ENCODE data around the gene AATF. TPM values are rescaled to one million over a fixed set of nuclear protein-coding genes. Genes with fewer than 3 reads are reported as not detected.

Gene AATF
- total RNA-seq, 1 donor from 2014 or later = 22.5 TPM

- H3K27ac Mint-ChIP-seq (ENCODE audit: unreplicated experiment) = no peak overlapping the region
- H3K9me3 Mint-ChIP-seq (ENCODE audit: unreplicated experiment) = peaks cover 6% of the 10 kb centered on the region
- no peak for TF ChIP-seq CTCF (IDR thresholded peaks at IDR 0.05; ENCODE audit: partially characterized antibody, unreplicated experiment)
- DNase-seq = no peak
- peaks cover 30% of the 10 kb centered on the region for H3K4me1 Mint-ChIP-seq (ENCODE audit: low read depth, unreplicated experiment)
- no peak overlapping the region for H3K4me3 Mint-ChIP-seq (ENCODE audit: unreplicated experiment)
- H3K36me3 Mint-ChIP-seq (ENCODE audit: unreplicated experiment) = peaks cover 6% of the 10 kb centered on the region
- no peaks in the 10 kb centered on the region for H3K27me3 Mint-ChIP-seq (ENCODE audit: unreplicated experiment)
Measured at GRCh38 chr17:37094391-37094790, 145.6 kb downstream of the AATF start.

GRCh38 chr17:37096071-37096470 is 147.3 kb downstream of the AATF start:
- Mint-ChIP-seq H3K36me3 (ENCODE audit: unreplicated experiment) (peaks cover 6% of the 10 kb centered on the region), H3K9me3 (ENCODE audit: unreplicated experiment) (peaks cover 4% of the 10 kb centered on the region), H3K27ac (ENCODE audit: unreplicated experiment) (no peak overlapping the region), H3K4me1 (ENCODE audit: low read depth, unreplicated experiment) (peaks cover 25% of the 10 kb centered on the region), H3K4me3 (ENCODE audit: unreplicated experiment) (no peak overlapping the region), H3K27me3 (ENCODE audit: unreplicated experiment) (no peaks in the 10 kb centered on the region)
- TF ChIP-seq CTCF (IDR thresholded peaks at IDR 0.05; ENCODE audit: partially characterized antibody, unreplicated experiment) = no peak
- no peak for DNase-seq

GRCh38 chr17:37097154-37097553 is 148.4 kb downstream of the AATF start:
- Mint-ChIP-seq H3K4me3 (ENCODE audit: unreplicated experiment) (no peak overlapping the region), H3K36me3 (ENCODE audit: unreplicated experiment) (peaks cover 6% of the 10 kb centered on the region), H3K4me1 (ENCODE audit: low read depth, unreplicated experiment) (peaks cover 23% of the 10 kb centered on the region), H3K27me3 (ENCODE audit: unreplicated experiment) (no peaks in the 10 kb centered on the region), H3K27ac (ENCODE audit: unreplicated experiment) (no peak overlapping the region), H3K9me3 (ENCODE audit: unreplicated experiment) (peaks cover 4% of the 10 kb centered on the region)
- no peak for DNase-seq
- no peak for TF ChIP-seq CTCF (IDR thresholded peaks at IDR 0.05; ENCODE audit: partially characterized antibody, unreplicated experiment)

GRCh38 chr17:37098152-37098551 is 149.4 kb downstream of the AATF start:
- Mint-ChIP-seq H3K27ac (ENCODE audit: unreplicated experiment) (no peak overlapping the region), H3K4me1 (ENCODE audit: low read depth, unreplicated experiment) (peaks cover 23% of the 10 kb centered on the region), H3K9me3 (ENCODE audit: unreplicated experiment) (peaks cover 4% of the 10 kb centered on the region), H3K36me3 (ENCODE audit: unreplicated experiment) (peaks cover 6% of the 10 kb centered on the region), H3K27me3 (ENCODE audit: unreplicated experiment) (no peaks in the 10 kb centered on the region), H3K4me3 (ENCODE audit: unreplicated experiment) (no peak overlapping the region)
- no peak for DNase-seq
- TF ChIP-seq CTCF (IDR thresholded peaks at IDR 0.05; ENCODE audit: partially characterized antibody, unreplicated experiment) = no peak

GRCh38 chr17:37098910-37099664 is 150.3 kb downstream of the AATF start:
- Mint-ChIP-seq H3K36me3 (ENCODE audit: unreplicated experiment) (peaks cover 6% of the 10 kb centered on the region), H3K9me3 (ENCODE audit: unreplicated experiment) (peaks cover 4% of the 10 kb centered on the region), H3K27ac (ENCODE audit: unreplicated experiment) (no peak overlapping the region), H3K27me3 (ENCODE audit: unreplicated experiment) (no peaks in the 10 kb centered on the region), H3K4me1 (ENCODE audit: low read depth, unreplicated experiment) (peaks cover 23% of the 10 kb centered on the region), H3K4me3 (ENCODE audit: unreplicated experiment) (no peak overlapping the region)
- TF ChIP-seq CTCF (IDR thresholded peaks at IDR 0.05; ENCODE audit: partially characterized antibody, unreplicated experiment) = no peak
- no peak for DNase-seq
